NCI-H2081 (cell line): ENCODE data around the gene MORF4L1.

Source experiments
- DNase-seq, 2 experiments: peaks; one replicate each; lab custom pipeline; 2025; lab: John Stamatoyannopoulos, UW

Gene MORF4L1

DNA sequence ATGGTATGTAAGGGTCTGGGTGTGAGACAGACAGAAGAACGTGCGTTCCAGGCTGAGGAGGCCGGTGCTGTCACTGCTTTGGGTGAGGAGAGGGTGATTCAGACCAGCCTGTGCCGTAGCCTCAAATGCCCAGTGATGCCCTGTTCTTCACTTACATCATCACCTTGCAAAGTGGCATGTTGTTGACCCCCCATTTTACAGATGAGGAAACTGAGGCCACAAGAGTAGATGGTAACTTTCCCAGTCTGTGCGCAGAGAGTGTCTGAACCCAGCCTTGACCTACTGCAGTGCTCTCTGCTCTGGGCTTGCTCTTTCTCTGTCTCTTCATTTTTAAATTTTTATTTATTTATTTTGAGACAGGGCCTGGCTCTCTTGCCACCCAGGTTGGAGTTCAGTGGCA lies 73.8 kb downstream of the MORF4L1 start:
- no peak for DNase-seq

DNA sequence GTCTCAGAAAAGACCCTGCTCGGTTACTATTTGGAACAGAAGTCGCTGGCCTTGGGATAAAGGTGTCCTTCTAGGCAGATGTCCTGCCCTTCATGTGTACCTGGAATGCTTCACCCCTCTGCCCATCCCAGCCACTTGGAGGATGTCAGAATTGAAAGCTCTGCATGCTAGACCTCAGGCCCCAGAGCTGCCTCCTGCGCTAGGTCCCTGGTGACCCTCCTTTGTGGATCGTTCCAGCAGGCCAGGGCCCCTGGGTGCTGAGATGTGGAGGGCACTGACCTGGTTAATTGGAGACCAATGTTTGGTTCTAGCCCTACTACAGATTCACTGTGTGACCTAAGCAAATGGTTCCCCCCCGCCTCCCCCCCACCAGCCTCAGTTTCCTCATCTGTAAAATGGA lies 74.8 kb downstream of the MORF4L1 start:
- DNase-seq = no peak
